Large intestine (tissue), 3 donors: ENCODE results near the gene DNAH8. TPM values are rescaled to one million over a fixed set of nuclear protein-coding genes. Genes with fewer than 3 reads are reported as not detected.

Experiments used
- DNase-seq, 2 donors: peaks; one replicate each; pipeline versions ENCODE4 v3.0.0 to v3.0.0-alpha.2; 2013
- H3K27ac ChIP-seq: one replicate; pipeline ENCODE4 v1.5.1; 2013; ENCODE audit warnings: low read length
- H3K27me3 ChIP-seq: 2 replicates; pipeline ENCODE4 v1.6.1; 2013; ENCODE audit warnings: low read length; ENCODE audit not compliant: control insufficient read depth, insufficient read depth
- H3K36me3 ChIP-seq: 2 replicates; pipeline ENCODE4 v1.6.1; 2013; ENCODE audit warnings: low read length; ENCODE audit not compliant: control insufficient read depth, insufficient read depth
- H3K4me1 ChIP-seq: one replicate; pipeline ENCODE4 v1.6.1; 2013; ENCODE audit warnings: low read length; ENCODE audit not compliant: control insufficient read depth, insufficient read depth
- H3K4me3 ChIP-seq: one replicate; pipeline ENCODE4 v1.5.1; 2013; ENCODE audit warnings: low read length
- H3K9me3 ChIP-seq: one replicate; pipeline ENCODE4 v1.6.1; 2013; ENCODE audit warnings: mild to moderate bottlenecking, low read depth, low read length, moderate library complexity; ENCODE audit not compliant: control insufficient read depth
- WGBS: methylation state at CpG from one replicate; pipeline ENCODE4 v1.1.5; 2013; ENCODE audit warnings: low lambda C conversion rate; ENCODE audit not compliant: insufficient coverage; 5-methylcytosine and 5-hydroxymethylcytosine counted together
- polyA plus RNA-seq: library from polyadenylated mRNA; unstranded; fragments of 120-200 nt; gene quantifications from one replicate; pipeline ENCODE4 v1.2.1, GENCODE V29; 2013

Gene DNAH8
- polyA plus RNA-seq, 1 donor: 0.01 TPM

DNA sequence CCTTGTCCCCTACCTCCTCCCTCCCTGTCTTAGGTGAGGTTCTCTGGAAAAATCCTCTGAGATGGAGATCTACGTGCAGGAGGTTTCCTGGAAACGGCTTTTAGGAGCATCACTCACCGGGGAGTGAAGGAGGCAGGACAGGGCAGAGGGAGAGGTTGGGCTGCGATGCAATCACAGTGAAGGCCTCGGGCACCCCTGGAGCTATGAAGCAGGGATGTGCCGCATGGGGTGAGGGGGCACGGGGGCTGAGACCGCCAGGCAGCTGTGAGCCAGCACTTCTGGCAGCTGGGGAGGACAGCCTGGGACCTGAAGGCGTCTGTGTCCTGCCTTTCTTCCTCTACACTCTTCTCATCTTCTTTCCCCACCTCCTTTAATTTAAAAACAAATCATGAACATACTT lies 320.6 kb downstream of the DNAH8 start:
- DNase-seq: no peak
- WGBS: no CpG with 5 or more reads among the region's 9 CpGs
- Histone ChIP-seq H3K27me3 (peaks cover 62% of the 10 kb centered on the region), H3K36me3 (no peaks in the 10 kb centered on the region), H3K9me3 (no peaks in the 10 kb centered on the region), H3K4me1 (no peaks in the 10 kb centered on the region), H3K4me3 (no peak overlapping the region), H3K27ac (no peak overlapping the region)

DNA sequence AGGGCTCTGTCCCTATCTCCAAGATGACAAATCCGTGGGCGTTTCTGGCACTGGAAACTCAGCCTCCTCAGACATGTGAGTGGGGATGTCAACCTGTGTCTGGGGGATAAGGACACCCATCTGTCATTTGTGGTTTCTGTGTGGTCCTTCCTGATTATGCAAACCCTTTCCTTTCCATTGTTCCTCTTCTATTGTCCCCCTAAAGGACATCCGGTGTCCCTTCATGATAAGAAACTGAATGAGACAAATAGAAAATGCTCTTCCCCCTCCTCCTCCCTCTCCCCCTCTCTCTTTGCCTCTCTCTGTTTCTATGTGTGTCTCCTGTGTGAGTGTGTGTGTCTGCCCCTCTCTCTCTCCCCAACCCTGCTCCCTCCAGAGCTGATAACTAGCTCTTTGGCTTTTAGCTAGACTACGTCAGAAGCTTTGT lies 322.0 kb downstream of the DNAH8 start:
- no peaks in the 10 kb centered on the region for H3K36me3 ChIP-seq
- no peaks in the 10 kb centered on the region for H3K4me1 ChIP-seq
- no peak for DNase-seq
- H3K4me3 ChIP-seq: no peak overlapping the region
- no peaks in the 10 kb centered on the region for H3K9me3 ChIP-seq
- WGBS: no CpG with 5 or more reads among the region's 4 CpGs
- no peak overlapping the region for H3K27ac ChIP-seq
- peaks cover 67% of the 10 kb centered on the region for H3K27me3 ChIP-seq

DNA sequence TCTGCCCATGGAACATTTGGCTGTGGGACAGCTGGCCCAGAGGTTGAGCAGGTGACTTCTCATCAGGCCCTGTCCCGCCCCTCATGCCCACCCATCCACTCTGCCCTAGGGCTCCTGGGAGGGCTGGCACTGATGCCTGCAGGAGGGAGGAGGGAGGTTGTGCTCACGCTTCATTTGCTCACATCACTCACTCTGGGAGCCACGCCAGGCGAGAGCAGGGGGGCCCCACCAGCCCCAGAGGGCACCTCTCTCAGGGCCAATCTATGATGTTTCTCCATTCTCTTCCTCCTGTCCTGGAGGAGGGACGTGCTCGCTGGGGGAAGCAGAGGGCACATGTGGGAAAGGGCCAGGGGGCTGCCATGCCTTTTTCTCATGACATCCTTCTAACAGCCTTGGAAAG lies 322.6 kb downstream of the DNAH8 start:
- H3K4me3 ChIP-seq: no peak overlapping the region
- no peaks in the 10 kb centered on the region for H3K4me1 ChIP-seq
- peaks cover 69% of the 10 kb centered on the region for H3K27me3 ChIP-seq
- H3K36me3 ChIP-seq: no peaks in the 10 kb centered on the region
- DNase-seq: no peak
- WGBS: no CpG with 5 or more reads among the region's 6 CpGs
- no peak overlapping the region for H3K27ac ChIP-seq
- H3K9me3 ChIP-seq: no peaks in the 10 kb centered on the region

DNA sequence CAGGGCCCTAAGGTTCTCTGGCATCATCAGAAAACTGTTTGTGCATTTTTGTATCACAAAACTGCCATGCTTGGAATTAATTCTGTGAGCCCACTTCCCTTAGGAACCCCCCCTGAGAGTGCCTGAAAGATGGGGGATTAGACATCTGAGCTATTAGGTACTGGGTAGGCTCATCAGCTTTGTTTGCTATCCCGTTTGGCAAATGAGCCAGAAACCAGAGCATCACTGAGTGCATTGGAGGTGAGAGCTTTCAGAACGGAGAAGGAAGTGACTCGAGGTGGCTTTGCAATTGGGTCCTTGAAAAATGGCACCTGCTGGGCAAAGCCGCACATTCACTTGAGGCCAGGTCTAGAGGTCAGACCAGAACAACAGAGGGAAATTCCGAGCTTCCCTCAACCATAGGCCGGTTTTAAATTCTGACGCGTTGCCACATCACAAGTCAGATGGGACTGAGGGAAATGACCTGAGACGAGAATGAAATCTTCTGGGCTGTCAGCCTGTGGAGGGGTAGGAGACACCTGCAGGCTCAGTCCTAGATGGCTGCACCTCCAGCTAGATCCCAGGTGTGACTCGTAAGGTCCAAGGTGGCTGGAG lies 325.1 kb downstream of the DNAH8 start:
- no peaks in the 10 kb centered on the region for H3K36me3 ChIP-seq
- no peaks in the 10 kb centered on the region for H3K4me1 ChIP-seq
- no peak overlapping the region for H3K27ac ChIP-seq
- H3K9me3 ChIP-seq: no peaks in the 10 kb centered on the region
- no CpG with 5 or more reads among the region's 10 CpGs for WGBS
- peaks cover 58% of the 10 kb centered on the region for H3K27me3 ChIP-seq
- H3K4me3 ChIP-seq: no peak overlapping the region
- no peak for DNase-seq

DNA sequence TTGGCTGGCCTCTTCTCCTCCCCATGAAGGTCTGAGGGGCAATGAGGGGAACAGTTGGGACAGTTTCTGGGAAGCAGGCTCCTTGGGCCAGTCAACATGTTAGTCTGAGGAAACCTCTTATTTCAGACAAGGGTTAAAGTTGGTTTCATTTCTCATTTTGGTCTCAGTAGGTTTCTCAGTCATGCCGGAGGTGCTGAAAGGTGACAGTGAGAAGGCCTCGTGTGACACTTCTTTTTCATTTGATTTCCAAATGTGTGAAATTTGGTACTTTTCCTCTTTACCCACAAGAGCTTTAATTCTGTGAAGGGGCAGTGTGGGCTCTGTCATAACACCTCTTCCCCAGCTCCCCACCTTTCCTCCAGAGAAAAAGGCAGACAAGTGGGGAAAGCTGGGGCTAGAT lies 326.0 kb downstream of the DNAH8 start:
- Histone ChIP-seq H3K36me3 (no peaks in the 10 kb centered on the region), H3K27me3 (peaks cover 53% of the 10 kb centered on the region)
- WGBS: no CpG with 5 or more reads among the region's 2 CpGs

DNA sequence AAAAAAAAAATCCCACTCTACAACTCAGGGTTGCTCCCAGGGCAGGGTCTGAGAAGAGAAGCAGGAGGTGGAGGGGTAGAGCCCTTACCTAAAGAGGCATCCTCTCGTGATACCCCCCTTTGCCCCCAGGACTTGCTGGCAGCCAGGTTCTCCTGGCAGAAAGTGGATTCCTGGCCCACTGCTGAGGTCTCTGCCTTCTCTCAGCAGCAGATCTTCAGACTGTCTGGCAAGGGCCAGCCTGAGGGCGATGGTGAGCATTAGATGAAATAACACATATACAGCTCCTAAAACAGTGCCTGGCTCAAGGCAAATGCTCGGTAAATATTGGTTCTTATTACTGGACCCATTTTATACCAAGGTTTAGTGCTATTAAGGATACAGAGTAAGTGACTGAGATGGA lies 328.7 kb downstream of the DNAH8 start:
- DNase-seq: no peak
- Histone ChIP-seq H3K27me3 (peaks cover 51% of the 10 kb centered on the region), H3K4me3 (no peak overlapping the region), H3K27ac (no peak overlapping the region), H3K36me3 (no peaks in the 10 kb centered on the region), H3K4me1 (peaks cover 4% of the 10 kb centered on the region), H3K9me3 (peaks cover 3% of the 10 kb centered on the region)
- no CpG with 5 or more reads among the region's 3 CpGs for WGBS

More for the DNA sequence above, 326.0 kb downstream of the DNAH8 start:
- Histone ChIP-seq H3K4me3 (no peak overlapping the region), H3K9me3 (no peaks in the 10 kb centered on the region), H3K27ac (no peak overlapping the region), H3K4me1 (no peaks in the 10 kb centered on the region)
- no peak for DNase-seq

DNA sequence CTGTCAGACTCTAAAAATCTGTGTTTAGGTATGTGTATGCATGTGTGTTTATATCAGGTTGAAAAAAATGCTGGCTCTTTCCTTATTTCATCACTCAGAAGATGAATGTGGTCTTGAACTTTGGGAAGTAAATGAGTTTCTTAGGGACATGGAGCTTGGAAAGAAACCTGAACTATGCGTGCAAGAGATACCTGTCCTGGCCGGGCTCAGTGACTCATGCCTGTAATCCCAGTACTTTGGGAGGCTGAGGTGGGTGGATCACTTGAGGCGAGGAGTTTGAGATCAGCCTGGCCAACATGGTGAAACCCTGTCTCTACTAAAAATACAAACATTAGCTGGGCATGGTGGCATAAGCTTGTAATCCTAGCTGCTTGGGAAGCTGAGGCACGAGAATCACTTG lies 329.1 kb downstream of the DNAH8 start:
- Histone ChIP-seq H3K4me1 (peaks cover 8% of the 10 kb centered on the region), H3K4me3 (no peak overlapping the region), H3K27ac (no peak overlapping the region), H3K9me3 (peaks cover 5% of the 10 kb centered on the region), H3K27me3 (peaks cover 51% of the 10 kb centered on the region), H3K36me3 (no peaks in the 10 kb centered on the region)
- no peak for DNase-seq
- 40% methylated on average over 1 of the region's 4 CpGs for WGBS

DNA sequence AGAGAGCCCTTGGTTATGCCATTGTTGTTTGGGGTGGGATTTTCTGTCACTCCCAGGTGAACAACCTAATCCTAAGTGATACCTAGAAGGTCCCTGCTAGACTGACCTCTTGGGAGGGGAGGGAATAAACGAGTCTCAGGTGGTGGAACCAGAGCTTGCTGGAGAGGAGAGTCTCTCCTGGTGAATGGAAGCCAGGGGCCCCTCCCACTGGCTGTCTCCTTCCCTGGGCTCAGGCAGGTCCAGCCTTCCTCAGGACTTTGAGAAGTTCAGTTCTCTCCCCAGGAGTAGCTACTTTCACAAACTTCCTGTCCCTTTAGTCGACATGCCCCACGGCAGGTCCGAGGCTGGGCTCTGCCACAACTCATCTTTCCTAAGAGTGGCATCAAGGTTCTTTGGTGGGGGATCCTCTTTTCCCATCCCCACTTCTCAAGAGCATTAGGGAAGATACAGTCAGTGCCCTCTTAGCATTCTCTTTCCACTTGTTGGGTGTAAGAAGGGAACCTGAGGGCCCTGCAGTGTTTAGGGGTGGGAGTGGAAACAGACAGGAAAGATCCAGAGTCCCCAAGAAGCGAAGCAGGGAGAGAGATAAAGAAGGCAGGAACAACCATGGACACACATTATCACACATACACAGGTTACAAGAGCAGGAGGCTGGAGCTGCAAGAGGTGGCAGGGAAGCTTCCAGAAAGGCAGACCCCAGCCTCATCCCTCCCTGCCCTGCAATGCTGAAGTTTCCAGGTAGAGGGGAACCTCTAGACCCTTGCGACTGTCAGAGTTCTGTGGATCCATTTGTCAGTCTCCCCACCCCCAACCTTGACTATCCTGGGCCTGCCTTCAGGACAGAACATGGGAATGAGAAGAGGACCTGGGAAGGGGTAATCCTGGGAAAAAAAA lies 332.6 kb downstream of the DNAH8 start:
- H3K36me3 ChIP-seq: no peaks in the 10 kb centered on the region
- no peak overlapping the region for H3K4me3 ChIP-seq
- no CpG with 5 or more reads among the region's 6 CpGs for WGBS
- DNase-seq: no peak
- H3K27ac ChIP-seq: no peak overlapping the region
- peaks cover 9% of the 10 kb centered on the region for H3K4me1 ChIP-seq
- H3K9me3 ChIP-seq: peaks cover 5% of the 10 kb centered on the region
- H3K27me3 ChIP-seq: peaks cover 47% of the 10 kb centered on the region

DNA sequence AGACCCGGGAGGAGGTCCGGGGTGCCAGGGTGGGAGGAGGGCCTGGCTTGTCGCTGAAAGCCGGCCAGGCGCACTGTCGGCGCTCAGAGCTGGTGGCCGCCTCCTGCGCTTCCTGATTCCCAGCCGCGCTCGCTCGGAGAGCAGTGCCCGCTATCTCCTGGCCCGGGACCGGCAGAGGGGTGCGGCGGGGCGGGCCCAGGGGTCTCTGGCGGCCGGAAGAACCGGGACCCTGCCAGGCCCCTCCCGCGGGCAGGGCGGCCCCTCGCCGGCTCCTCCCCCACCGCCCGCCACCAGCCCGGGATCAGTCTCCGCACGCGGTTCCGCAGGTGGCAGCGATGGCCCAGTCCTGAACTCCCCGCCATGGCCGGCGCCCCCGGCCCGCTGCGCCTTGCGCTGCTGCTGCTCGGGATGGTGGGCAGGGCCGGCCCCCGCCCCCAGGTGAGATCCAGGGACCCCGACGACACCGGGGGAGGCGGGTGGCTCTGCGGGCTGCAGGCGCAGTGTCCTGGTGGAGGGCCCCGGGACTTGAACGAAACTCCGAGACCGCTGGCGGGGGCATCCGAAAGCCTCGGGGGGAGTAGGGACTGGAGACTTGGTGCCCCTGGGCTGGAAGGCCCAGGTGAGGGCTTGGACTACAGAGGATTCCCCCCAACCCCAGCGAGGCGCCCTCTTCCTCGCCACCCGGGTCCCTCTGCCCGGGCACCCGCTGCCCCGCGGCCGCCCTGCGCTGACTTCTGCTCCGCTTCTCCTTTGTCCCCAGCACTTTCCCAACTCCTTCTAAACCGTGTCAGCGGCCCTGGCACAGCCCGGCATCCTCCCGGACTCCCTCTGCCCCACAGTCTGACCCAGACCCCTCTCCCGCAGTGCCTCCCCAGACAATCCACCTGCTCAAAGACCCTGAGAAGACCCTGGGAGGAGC lies 333.6 kb downstream of the DNAH8 start, which contains the start of gene GLP1R:
Gene GLP1R (plus strand): TSS at position 301 of the 919 bp plus-strand sequence. CDS start 60 bp downstream, at position 361.
- WGBS: no CpG with 5 or more reads among the region's 74 CpGs
- peaks cover 47% of the 10 kb centered on the region for H3K27me3 ChIP-seq
- DNase-seq: no peak

More for the DNA sequence above, 333.6 kb downstream of the DNAH8 start, which contains the start of gene GLP1R:
- H3K4me3 ChIP-seq: peak within 1 kb of the TSS; percentile 13
- H3K4me1 ChIP-seq: peaks cover 18% of the 10 kb centered on the region
- no peak within 1 kb of the TSS for H3K27ac ChIP-seq
- no peaks in the 10 kb centered on the region for H3K36me3 ChIP-seq
- peaks cover 5% of the 10 kb centered on the region for H3K9me3 ChIP-seq
